ACC112 (cell line): Measurements from ENCODE around the gene CREG2.

Source experiments
- H2AFZ ChIP-seq: fragments of 200-600 bp; sonication (generic); one replicate; pipeline ENCODE4 v1.6.0; 2017; ENCODE audit warnings: antibody characterized with exemption, low read length; ENCODE audit not compliant: unreplicated experiment
- H3K27ac ChIP-seq: fragments of 200-600 bp; sonication (generic); 2 replicates; pipeline ENCODE4 v1.5.1; 2014; ENCODE audit warnings: low read depth, mild to moderate bottlenecking, antibody characterized with exemption, low read length, moderate library complexity
- H3K27me3 ChIP-seq: fragments of 200-600 bp; sonication (generic); 2 replicates; pipeline ENCODE4 v1.6.1; 2014; ENCODE audit warnings: mild to moderate bottlenecking, antibody characterized with exemption, low read length, moderate library complexity, mixed read lengths; ENCODE audit not compliant: insufficient read depth
- H3K36me3 ChIP-seq: fragments of 200-600 bp; sonication (generic); 2 replicates; pipeline ENCODE4 v1.6.1; 2016; ENCODE audit warnings: mild to moderate bottlenecking, antibody characterized with exemption, low read length, moderate library complexity, mixed read lengths; ENCODE audit not compliant: insufficient read depth
- H3K4me1 ChIP-seq: fragments of 200-600 bp; sonication (generic); one replicate; pipeline ENCODE4 v1.6.1; 2016; ENCODE audit warnings: low read length, mixed read lengths; ENCODE audit not compliant: insufficient read depth, unreplicated experiment, control insufficient read depth
- H3K4me3 ChIP-seq: fragments of 200-600 bp; sonication (generic); 2 replicates; pipeline ENCODE4 v1.5.1; 2014; ENCODE audit warnings: mild to moderate bottlenecking, low read depth, low read length
- H3K79me2 ChIP-seq: fragments of 200-600 bp; sonication (generic); one replicate; pipeline ENCODE4 v1.6.0; 2016; ENCODE audit warnings: low read length; ENCODE audit not compliant: control insufficient read depth, unreplicated experiment, insufficient read depth

CREG2 gene

GRCh38 chr2:101308432-101309210 is 78.7 kb downstream of the CREG2 start, which contains the start of gene RNF149:
Gene RNF149, minus strand, starts transcription at chr2:101308701. Its CDS starts 113 bp downstream, at chr2:101308588.
- peak within 1 kb of the TSS; percentile 100 for H2AFZ ChIP-seq
- H3K4me1 ChIP-seq = peaks cover 24% of the 10 kb centered on the region
- peak within 1 kb of the TSS; percentile 91 for H3K4me3 ChIP-seq
- peaks cover 49% of the 10 kb centered on the region for H3K79me2 ChIP-seq
- no peaks in the 10 kb centered on the region for H3K36me3 ChIP-seq
- peak within 1 kb of the TSS; percentile 90 for H3K27ac ChIP-seq
- no peaks in the 10 kb centered on the region for H3K27me3 ChIP-seq

DNA sequence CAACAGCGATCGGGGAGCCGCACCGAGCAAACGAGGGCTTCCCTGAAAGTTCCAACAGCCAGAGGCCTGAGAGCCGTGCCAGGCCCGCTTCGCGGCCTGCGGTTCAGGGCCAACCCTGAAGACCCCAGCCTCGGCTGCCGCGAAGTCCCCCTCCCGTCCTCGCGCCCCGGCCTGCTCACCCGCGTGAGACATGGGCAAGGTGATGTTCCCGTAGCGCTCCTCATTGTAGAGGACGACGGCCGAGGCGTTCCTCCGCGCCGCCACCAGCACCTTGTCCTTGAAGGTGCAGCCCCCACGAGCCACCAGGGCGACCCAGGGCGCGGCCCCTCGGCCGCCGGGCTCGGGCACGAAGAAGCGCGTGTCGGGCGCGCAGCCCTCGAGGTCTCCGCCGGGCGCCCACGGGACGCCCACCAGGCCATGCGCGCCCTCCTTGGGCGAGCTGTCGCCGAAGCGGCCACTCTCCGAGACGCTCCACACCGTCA is 79.3 kb downstream of the CREG2 start:
- H3K27ac ChIP-seq = peak overlapping the region; percentile 90
- H3K4me1 ChIP-seq = peaks cover 24% of the 10 kb centered on the region
- H3K36me3 ChIP-seq = no peaks in the 10 kb centered on the region
- H3K27me3 ChIP-seq = no peaks in the 10 kb centered on the region
- H3K4me3 ChIP-seq = peak overlapping the region; percentile 91
- H2AFZ ChIP-seq = peak overlapping the region; percentile 83
- H3K79me2 ChIP-seq = peaks cover 55% of the 10 kb centered on the region

DNA sequence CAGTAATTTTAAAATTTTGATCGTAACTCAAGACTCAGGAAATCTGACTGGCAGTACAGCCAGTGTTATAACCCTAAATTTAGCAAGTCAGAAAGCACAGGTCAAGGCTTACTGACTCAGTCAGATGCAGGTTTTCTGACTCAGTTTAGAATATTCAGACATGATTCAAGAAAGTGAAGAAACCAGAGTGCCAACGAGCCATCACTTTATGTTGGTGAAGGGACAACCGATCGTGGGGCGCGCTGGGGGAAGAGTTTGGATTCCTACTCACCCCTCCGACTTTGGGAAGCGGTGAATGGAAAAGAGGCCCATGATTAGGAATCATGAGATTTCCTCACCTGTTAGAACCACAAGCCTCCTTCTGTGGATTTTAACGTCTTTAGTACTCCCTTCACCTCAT is 79.8 kb downstream of the CREG2 start:
- Histone ChIP-seq H3K27me3 (no peaks in the 10 kb centered on the region), H3K4me3 (peak overlapping the region; percentile 91), H2AFZ (no peak overlapping the region), H3K79me2 (peaks cover 60% of the 10 kb centered on the region), H3K4me1 (peaks cover 24% of the 10 kb centered on the region), H3K36me3 (no peaks in the 10 kb centered on the region), H3K27ac (peak overlapping the region; percentile 90)

DNA sequence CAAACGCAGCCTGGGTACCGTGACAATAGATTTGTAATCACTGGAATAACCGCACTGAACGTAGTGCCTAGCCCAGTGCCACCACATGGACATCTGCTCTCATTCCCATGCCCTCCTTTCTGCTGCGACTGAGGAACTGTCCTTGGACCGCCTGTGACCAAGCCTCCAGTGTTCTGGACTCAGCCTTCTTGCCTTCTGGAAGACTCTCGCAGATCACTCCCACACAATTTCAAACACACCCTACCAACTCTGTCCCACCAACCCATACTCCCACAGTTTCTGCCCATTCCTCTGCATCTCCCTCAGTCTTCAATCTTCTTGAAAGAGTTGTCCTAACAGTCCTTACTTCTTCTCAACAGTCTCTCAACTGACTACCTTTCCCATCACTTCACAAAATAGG is 80.9 kb downstream of the CREG2 start:
- no peak overlapping the region for H2AFZ ChIP-seq
- peak overlapping the region; percentile 90 for H3K27ac ChIP-seq
- peaks cover 24% of the 10 kb centered on the region for H3K4me1 ChIP-seq
- peaks cover 71% of the 10 kb centered on the region for H3K79me2 ChIP-seq
- H3K4me3 ChIP-seq = peak overlapping the region; percentile 91
- no peaks in the 10 kb centered on the region for H3K27me3 ChIP-seq
- H3K36me3 ChIP-seq = no peaks in the 10 kb centered on the region

DNA sequence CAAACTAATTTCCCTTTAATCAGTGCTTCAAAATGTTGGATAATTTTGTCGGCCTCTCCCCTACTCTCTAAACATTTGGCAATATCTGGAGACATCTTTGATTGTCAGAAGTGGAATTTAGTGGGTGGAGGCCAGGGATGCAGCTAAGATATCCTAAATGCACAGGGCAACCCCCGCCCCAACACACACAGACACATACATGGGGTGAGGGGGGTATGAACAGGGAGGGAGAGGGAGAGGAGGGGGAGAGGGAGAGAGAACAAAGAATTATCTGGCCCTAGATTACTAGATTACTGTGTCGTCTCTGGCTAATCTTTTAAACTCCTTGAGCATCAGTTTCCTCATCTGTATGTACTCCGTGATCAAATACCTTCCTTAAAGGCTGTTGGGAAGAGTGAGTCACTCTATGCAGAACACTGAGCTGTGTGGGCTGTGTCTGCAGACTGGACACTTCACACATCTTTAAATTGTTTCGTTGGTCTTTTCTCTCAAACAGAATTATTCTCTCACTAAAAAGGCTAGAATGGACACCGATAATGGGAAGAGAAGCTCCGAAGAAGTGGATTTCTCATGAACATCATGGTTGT is 81.7 kb downstream of the CREG2 start:
- no peak overlapping the region for H2AFZ ChIP-seq
- H3K27ac ChIP-seq = peak overlapping the region; percentile 90

GRCh38 chr2:101305035-101305434 is 82.3 kb downstream of the CREG2 start:
- peak overlapping the region; percentile 90 for H3K27ac ChIP-seq
- H3K4me3 ChIP-seq = peak overlapping the region; percentile 91
- peaks cover 85% of the 10 kb centered on the region for H3K79me2 ChIP-seq
- H2AFZ ChIP-seq = no peak overlapping the region
- H3K36me3 ChIP-seq = no peaks in the 10 kb centered on the region
- H3K27me3 ChIP-seq = no peaks in the 10 kb centered on the region
- peaks cover 24% of the 10 kb centered on the region for H3K4me1 ChIP-seq

More for the DNA sequence above, 81.7 kb downstream of the CREG2 start:
- Histone ChIP-seq H3K27me3 (no peaks in the 10 kb centered on the region), H3K79me2 (peaks cover 79% of the 10 kb centered on the region), H3K4me1 (peaks cover 24% of the 10 kb centered on the region), H3K4me3 (peak overlapping the region; percentile 91), H3K36me3 (no peaks in the 10 kb centered on the region)

GRCh38 chr2:101303688-101304087 is 83.6 kb downstream of the CREG2 start:
- Histone ChIP-seq H3K4me3 (no peak overlapping the region), H3K27ac (no peak overlapping the region), H3K36me3 (no peaks in the 10 kb centered on the region), H3K79me2 (peaks cover 98% of the 10 kb centered on the region), H3K27me3 (no peaks in the 10 kb centered on the region), H3K4me1 (peaks cover 24% of the 10 kb centered on the region), H2AFZ (no peak overlapping the region)

- no peak overlapping the region for H3K27ac ChIP-seq
- H3K36me3 ChIP-seq = no peaks in the 10 kb centered on the region
- no peak overlapping the region for H2AFZ ChIP-seq
- H3K4me1 ChIP-seq = peaks cover 27% of the 10 kb centered on the region
- no peaks in the 10 kb centered on the region for H3K27me3 ChIP-seq
- H3K4me3 ChIP-seq = no peak overlapping the region
- H3K79me2 ChIP-seq = peaks cover 98% of the 10 kb centered on the region
Measured at GRCh38 chr2:101302016-101302415, 85.3 kb downstream of the CREG2 start.

GRCh38 chr2:101300836-101301235 is 86.5 kb downstream of the CREG2 start:
- no peak overlapping the region for H3K4me3 ChIP-seq
- no peak overlapping the region for H2AFZ ChIP-seq
- H3K79me2 ChIP-seq = peaks cover 97% of the 10 kb centered on the region
- no peaks in the 10 kb centered on the region for H3K36me3 ChIP-seq
- H3K27ac ChIP-seq = no peak overlapping the region
- no peaks in the 10 kb centered on the region for H3K27me3 ChIP-seq
- peaks cover 29% of the 10 kb centered on the region for H3K4me1 ChIP-seq

- Histone ChIP-seq H3K36me3 (no peaks in the 10 kb centered on the region), H3K79me2 (peaks cover 95% of the 10 kb centered on the region), H2AFZ (no peak overlapping the region), H3K4me1 (peaks cover 25% of the 10 kb centered on the region), H3K4me3 (no peak overlapping the region), H3K27ac (no peak overlapping the region), H3K27me3 (no peaks in the 10 kb centered on the region)
Measured at GRCh38 chr2:101300164-101300563, 87.1 kb downstream of the CREG2 start.

DNA sequence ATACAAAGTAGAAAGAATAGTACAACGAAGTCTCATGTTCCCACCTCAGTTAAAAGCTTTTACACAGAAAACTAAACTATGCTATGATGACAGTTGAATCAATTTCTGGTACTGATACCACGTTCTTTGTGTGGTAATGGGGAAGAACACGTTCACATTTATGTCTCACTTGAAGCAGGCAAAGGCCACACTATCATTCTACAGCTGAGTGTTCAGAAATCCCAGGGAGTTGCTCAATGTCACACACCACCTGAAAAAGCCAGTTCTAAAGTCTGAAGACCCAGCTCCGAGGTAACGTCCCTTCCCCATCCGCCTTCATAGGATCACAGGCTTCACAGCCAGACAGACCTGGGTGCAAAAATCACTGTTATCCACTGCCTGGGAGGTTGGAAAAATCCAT is 87.7 kb downstream of the CREG2 start:
- H3K36me3 ChIP-seq = 0 out of 2 replicates have a peak, but pooled peaks cover 3% of the 10 kb centered on the region

More for the DNA sequence above, 87.7 kb downstream of the CREG2 start:
- Histone ChIP-seq H3K4me3 (no peak overlapping the region), H3K79me2 (peaks cover 95% of the 10 kb centered on the region), H3K27me3 (no peaks in the 10 kb centered on the region), H2AFZ (no peak overlapping the region), H3K27ac (no peak overlapping the region), H3K4me1 (peaks cover 20% of the 10 kb centered on the region)
